ENCODE results near the gene ARHGAP1. TPM values are rescaled to one million over a fixed set of nuclear protein-coding genes. Genes with fewer than 3 reads are reported as not detected.

ARHGAP1 gene
- total RNA-seq, 1 donor from 2014 or later: 58.0 TPM

- no peak for DNase-seq
- TF ChIP-seq, protein P1, sequence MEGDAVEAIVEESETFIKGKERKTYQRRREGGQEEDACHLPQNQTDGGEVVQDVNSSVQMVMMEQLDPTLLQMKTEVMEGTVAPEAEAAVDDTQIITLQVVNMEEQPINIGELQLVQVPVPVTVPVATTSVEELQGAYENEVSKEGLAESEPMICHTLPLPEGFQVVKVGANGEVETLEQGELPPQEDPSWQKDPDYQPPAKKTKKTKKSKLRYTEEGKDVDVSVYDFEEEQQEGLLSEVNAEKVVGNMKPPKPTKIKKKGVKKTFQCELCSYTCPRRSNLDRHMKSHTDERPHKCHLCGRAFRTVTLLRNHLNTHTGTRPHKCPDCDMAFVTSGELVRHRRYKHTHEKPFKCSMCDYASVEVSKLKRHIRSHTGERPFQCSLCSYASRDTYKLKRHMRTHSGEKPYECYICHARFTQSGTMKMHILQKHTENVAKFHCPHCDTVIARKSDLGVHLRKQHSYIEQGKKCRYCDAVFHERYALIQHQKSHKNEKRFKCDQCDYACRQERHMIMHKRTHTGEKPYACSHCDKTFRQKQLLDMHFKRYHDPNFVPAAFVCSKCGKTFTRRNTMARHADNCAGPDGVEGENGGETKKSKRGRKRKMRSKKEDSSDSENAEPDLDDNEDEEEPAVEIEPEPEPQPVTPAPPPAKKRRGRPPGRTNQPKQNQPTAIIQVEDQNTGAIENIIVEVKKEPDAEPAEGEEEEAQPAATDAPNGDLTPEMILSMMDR (IDR thresholded peaks at IDR 0.05): no peak
- H3K9me3 Mint-ChIP-seq: no peaks in the 10 kb centered on the region
- H3K27me3 Mint-ChIP-seq: no peaks in the 10 kb centered on the region
- peaks cover 74% of the 10 kb centered on the region for H3K36me3 Mint-ChIP-seq (ENCODE audit: low read depth)
- CTCF ChIA-PET: no interaction called here
- intact Hi-C loops (cut with micrococcal nuclease): no loop called here
- no peak overlapping the region for H3K27ac Mint-ChIP-seq
- no peak for ATAC-seq (ENCODE audit: low read depth)
- no peaks in the 10 kb centered on the region for H3K4me1 Mint-ChIP-seq
- no peak overlapping the region for H3K4me3 Mint-ChIP-seq
- POLR2A ChIA-PET: no interaction called here
Observed at GRCh38 chr11:46642627-46643335, 57.6 kb downstream of the ARHGAP1 start.

- H3K36me3 Mint-ChIP-seq (ENCODE audit: low read depth): peaks cover 67% of the 10 kb centered on the region
- intact Hi-C loops (cut with micrococcal nuclease): no loop called here
- H3K27ac Mint-ChIP-seq: no peak overlapping the region
- DNase-seq: no peak
- H3K4me3 Mint-ChIP-seq: no peak overlapping the region
- ChIA-PET POLR2A (no interaction called here), CTCF (no interaction called here)
- TF ChIP-seq, protein P1 (IDR thresholded peaks at IDR 0.05): no peak
- no peaks in the 10 kb centered on the region for H3K9me3 Mint-ChIP-seq
- ATAC-seq (ENCODE audit: low read depth): no peak
- H3K4me1 Mint-ChIP-seq: no peaks in the 10 kb centered on the region
- no peaks in the 10 kb centered on the region for H3K27me3 Mint-ChIP-seq
Observed at GRCh38 chr11:46641639-46642038, 58.8 kb downstream of the ARHGAP1 start.

DNA sequence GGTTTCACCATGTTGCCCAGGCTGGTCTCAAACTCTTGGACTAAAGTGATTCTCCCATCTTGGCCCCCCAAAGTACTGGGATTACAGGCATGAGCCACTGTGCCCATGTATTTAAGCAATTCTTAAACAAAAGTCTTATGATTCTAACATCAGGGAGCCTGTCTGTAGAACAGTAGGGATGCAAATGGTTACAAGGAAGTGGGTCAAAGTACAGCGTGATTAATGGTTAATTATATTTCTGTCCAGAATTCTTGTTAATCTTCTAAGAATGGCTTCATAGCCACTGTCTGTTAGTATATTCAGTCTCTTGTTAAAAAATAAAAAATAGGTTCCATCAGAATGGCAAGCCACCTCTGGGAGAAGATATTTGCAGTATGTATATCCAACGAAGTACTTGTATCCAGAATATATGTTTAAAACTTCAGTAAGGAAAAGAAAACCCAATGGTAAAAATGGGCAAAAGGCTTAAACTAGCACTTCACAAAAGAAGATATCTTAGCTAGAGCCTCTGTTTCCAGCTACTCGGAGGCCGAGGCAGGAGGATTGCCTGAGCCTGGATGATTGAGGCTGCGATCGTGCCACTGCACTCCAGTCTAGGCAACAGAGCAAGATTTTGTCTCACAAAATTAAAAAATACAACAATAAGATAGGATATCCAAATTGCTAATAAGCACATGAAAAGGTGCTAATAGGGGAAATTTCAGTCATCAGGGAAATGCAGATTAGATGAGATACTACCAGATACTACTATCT lies 60.2 kb downstream of the ARHGAP1 start:
- H3K4me1 Mint-ChIP-seq: no peaks in the 10 kb centered on the region
- ATAC-seq (ENCODE audit: low read depth) (no peak), DNase-seq (no peak)
- CTCF ChIA-PET: no interaction called here
- no peak overlapping the region for H3K27ac Mint-ChIP-seq
- no peaks in the 10 kb centered on the region for H3K27me3 Mint-ChIP-seq
- H3K4me3 Mint-ChIP-seq: no peak overlapping the region
- POLR2A ChIA-PET: no interaction called here
- no peaks in the 10 kb centered on the region for H3K9me3 Mint-ChIP-seq
- intact Hi-C loops (cut with micrococcal nuclease): no loop called here
- peaks cover 63% of the 10 kb centered on the region for H3K36me3 Mint-ChIP-seq (ENCODE audit: low read depth)
- TF ChIP-seq, protein P1 (IDR thresholded peaks at IDR 0.05): no peak

GRCh38 chr11:46639197-46639839 lies 61.1 kb downstream of the ARHGAP1 start:
- Mint-ChIP-seq H3K27ac (no peak overlapping the region), H3K27me3 (no peaks in the 10 kb centered on the region), H3K4me3 (no peak overlapping the region), H3K36me3 (ENCODE audit: low read depth) (peaks cover 56% of the 10 kb centered on the region), H3K9me3 (no peaks in the 10 kb centered on the region), H3K4me1 (no peaks in the 10 kb centered on the region)
- DNase-seq (no peak), ATAC-seq (ENCODE audit: low read depth) (no peak)
- ChIA-PET POLR2A (interaction anchor here (0.5 kb wide), 1 partner anchor 22 kb away, joined by 3 read pairs; the partner anchor contains the start of gene ATG13), CTCF (no interaction called here)
- intact Hi-C loops (cut with micrococcal nuclease): no loop called here
- TF ChIP-seq, protein P1 (IDR thresholded peaks at IDR 0.05): no peak

DNA sequence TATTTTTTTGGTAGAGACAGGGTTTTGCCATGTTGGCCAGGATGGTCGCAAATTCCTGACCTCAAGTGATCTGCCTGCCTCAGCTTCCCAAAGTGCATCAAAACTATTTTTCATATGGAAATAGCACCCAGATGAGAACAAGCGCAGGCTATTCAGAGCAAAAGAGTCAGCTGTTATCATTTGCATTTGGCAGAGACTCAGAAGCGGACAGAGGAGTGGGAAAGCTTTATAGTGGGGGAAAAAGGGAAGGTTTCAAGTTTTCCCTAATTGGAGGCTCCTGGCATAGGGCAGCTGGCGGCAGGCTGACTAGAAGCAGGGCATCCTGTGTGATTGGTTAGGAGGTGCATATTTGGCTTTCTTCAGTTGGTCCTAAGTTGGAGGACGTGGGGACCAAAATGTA lies 62.9 kb downstream of the ARHGAP1 start:
- H3K4me3 Mint-ChIP-seq: no peak overlapping the region
- CTCF ChIA-PET: no interaction called here
- POLR2A ChIA-PET: no interaction called here
- no peak for ATAC-seq (ENCODE audit: low read depth)
- intact Hi-C loops (cut with micrococcal nuclease): no loop called here
- peaks cover 42% of the 10 kb centered on the region for H3K36me3 Mint-ChIP-seq (ENCODE audit: low read depth)
- TF ChIP-seq, protein P1 (IDR thresholded peaks at IDR 0.05): no peak
- H3K27ac Mint-ChIP-seq: no peak overlapping the region
- H3K9me3 Mint-ChIP-seq: no peaks in the 10 kb centered on the region
- no peaks in the 10 kb centered on the region for H3K27me3 Mint-ChIP-seq
- no peaks in the 10 kb centered on the region for H3K4me1 Mint-ChIP-seq
- no peak for DNase-seq
